Measurements from ENCODE around the gene SHROOM2.
"Not testable (repeated sequence)": the region's sequence is repeated elsewhere in the genome, so short reads cannot be mapped to it uniquely, and the experiment has no call there.

The SHROOM2 gene

GRCh38 chrX:9785944-9786797, at the start of gene SHROOM2:
Gene SHROOM2, plus strand, starts transcription at chrX:9786429. Its CDS starts 117 bp downstream, at chrX:9786546.
- DNase-seq (ENCODE audit: low read depth in 2 of 2): no peak

- no peak for DNase-seq (ENCODE audit: low read depth in 2 of 2)
Measured at GRCh38 chrX:9737363-9737762, 48.9 kb upstream of the SHROOM2 start.

GRCh38 chrX:9738151-9738550, 48.1 kb upstream of the SHROOM2 start:
- no peak for DNase-seq (ENCODE audit: low read depth in 2 of 2)

- no peak for DNase-seq (ENCODE audit: low read depth in 2 of 2)
Measured at GRCh38 chrX:9739130-9739529, 47.1 kb upstream of the SHROOM2 start.

- no peak for DNase-seq (ENCODE audit: low read depth in 2 of 2)
Measured at GRCh38 chrX:9745417-9746115, 40.7 kb upstream of the SHROOM2 start.

GRCh38 chrX:9746148-9746888, 39.9 kb upstream of the SHROOM2 start:
- DNase-seq (ENCODE audit: low read depth in 2 of 2): no peak

GRCh38 chrX:9747644-9748043, 38.6 kb upstream of the SHROOM2 start:
- DNase-seq (ENCODE audit: low read depth in 2 of 2): no peak

GRCh38 chrX:9749146-9749692, 37.0 kb upstream of the SHROOM2 start:
- no peak for DNase-seq (ENCODE audit: low read depth in 2 of 2)

GRCh38 chrX:9757366-9757765, 28.9 kb upstream of the SHROOM2 start:
- no peak for DNase-seq (ENCODE audit: low read depth in 2 of 2)

GRCh38 chrX:9758021-9758638, 28.1 kb upstream of the SHROOM2 start:
- no peak for DNase-seq (ENCODE audit: low read depth in 2 of 2)

- DNase-seq (ENCODE audit: low read depth in 2 of 2): no peak
Measured at GRCh38 chrX:9759337-9759736, 26.9 kb upstream of the SHROOM2 start.

GRCh38 chrX:9765072-9765736, 21.0 kb upstream of the SHROOM2 start:
- DNase-seq (ENCODE audit: low read depth in 2 of 2): no peak

GRCh38 chrX:9765737-9766097, 20.5 kb upstream of the SHROOM2 start, which contains the start of gene GPR143:
Gene GPR143, minus strand, starts transcription at chrX:9765847. Its CDS starts 30 bp downstream, at chrX:9765817.
- no peak for DNase-seq (ENCODE audit: low read depth in 2 of 2)

GRCh38 chrX:9767375-9767774, 18.9 kb upstream of the SHROOM2 start:
- no peak for DNase-seq (ENCODE audit: low read depth in 2 of 2)

- not testable (repeated sequence) for DNase-seq (ENCODE audit: low read depth in 2 of 2)
Measured at GRCh38 chrX:9768321-9768839, 17.8 kb upstream of the SHROOM2 start.

GRCh38 chrX:9770319-9770718, 15.9 kb upstream of the SHROOM2 start:
- no peak for DNase-seq (ENCODE audit: low read depth in 2 of 2)

GRCh38 chrX:9772943-9773342, 13.3 kb upstream of the SHROOM2 start:
- DNase-seq (ENCODE audit: low read depth in 2 of 2): no peak

- no peak for DNase-seq (ENCODE audit: low read depth in 2 of 2)
Measured at GRCh38 chrX:9775930-9776329, 10.3 kb upstream of the SHROOM2 start.

- DNase-seq (ENCODE audit: low read depth in 2 of 2): no peak
Measured at GRCh38 chrX:9781941-9782340, 4.3 kb upstream of the SHROOM2 start.

- no peak for DNase-seq (ENCODE audit: low read depth in 2 of 2)
Measured at GRCh38 chrX:9784332-9784731, 1.9 kb upstream of the SHROOM2 start.

Data from stimulated activated CD8-positive, alpha-beta memory T cell treated with anti-CD3 and anti-CD28 coated beads, Interleukin-7, amount 100 ng/mL, for 4 hours (primary cell).